SU-DHL-6 (cell line): ENCODE results near the gene FHL1.

Experiments used
- H2AFZ ChIP-seq: fragments of 200-600 bp; sonication (generic); 2 replicates; pipeline ENCODE4 v1.6.1; 2014; ENCODE audit warnings: low read depth, mild to moderate bottlenecking, moderate library complexity, mixed read lengths, antibody characterized with exemption, low read length; ENCODE audit not compliant: severe bottlenecking
- H3F3A ChIP-seq: fragments of 200-600 bp; shearing (Covaris generic); 2 replicates; pipeline ENCODE4 v1.6.0; 2016; ENCODE audit warnings: antibody characterized with exemption, mild to moderate bottlenecking; ENCODE audit not compliant: insufficient read depth
- H3K27ac ChIP-seq: fragments of 200-600 bp; sonication (generic); 2 replicates; pipeline ENCODE4 v1.5.1; 2016; ENCODE audit warnings: low read depth, mild to moderate bottlenecking, low read length, moderate library complexity, mixed read lengths
- H3K27me3 ChIP-seq: fragments of 200-600 bp; sonication (generic), shearing (Covaris generic); 2 replicates; pipeline ENCODE4 v1.6.0; 2014; ENCODE audit warnings: mild to moderate bottlenecking, low read length
- H3K36me3 ChIP-seq: fragments of 200-600 bp; sonication (generic); 2 replicates; pipeline ENCODE4 v1.6.1; 2014; ENCODE audit warnings: mild to moderate bottlenecking, low read length, mixed read lengths
- H3K4me2 ChIP-seq: fragments of 300-600, 200-600 bp; shearing (Covaris generic), sonication (generic); 2 replicates; pipeline ENCODE4 v1.6.0; 2014; ENCODE audit warnings: low read length, low read depth, mild to moderate bottlenecking; ENCODE audit not compliant: poor library complexity, severe bottlenecking
- H3K4me3 ChIP-seq: fragments of 200-600 bp; sonication (generic); 2 replicates; pipeline ENCODE4 v1.5.1; 2014; ENCODE audit warnings: antibody characterized with exemption, low read length, mild to moderate bottlenecking, mixed read lengths; ENCODE audit not compliant: insufficient read depth, poor library complexity, severe bottlenecking
- H3K79me2 ChIP-seq: fragments of 200-600 bp; sonication (generic); 2 replicates; pipeline ENCODE4 v1.6.1; 2014; ENCODE audit warnings: mild to moderate bottlenecking, low read length, moderate library complexity; ENCODE audit not compliant: insufficient read depth
- H3K9ac ChIP-seq: fragments of 200-600 bp; sonication (generic); 2 replicates; pipeline ENCODE4 v1.7.0; 2014; ENCODE audit warnings: mild to moderate bottlenecking, low read length
- H3K9me2 ChIP-seq: fragments of 200-600 bp; sonication (generic); replicated peaks from 2 replicates; pipeline ENCODE4 v1.6.1; 2014; ENCODE audit warnings: low read length; ENCODE audit not compliant: insufficient read depth
- H3K9me3 ChIP-seq: fragments of 200-600 bp; sonication (generic); 2 replicates; pipeline ENCODE4 v1.6.1; 2014; ENCODE audit warnings: low read length, mixed read lengths; ENCODE audit not compliant: insufficient read depth
- H4K20me1 ChIP-seq: fragments of 200-600 bp; sonication (generic); 2 replicates; pipeline ENCODE4 v1.6.1; 2014; ENCODE audit warnings: low read depth, mild to moderate bottlenecking, antibody characterized with exemption, low read length, moderate library complexity, mixed read lengths
- CTCF ChIP-seq: fragments of 200-600 bp; sonication (generic); IDR thresholded peaks from one replicate; pipeline ENCODE4 v1.5.1; 2017; ENCODE audit warnings: antibody characterized with exemption, mild to moderate bottlenecking, low read length, moderate library complexity; ENCODE audit not compliant: insufficient read depth, poor library complexity, severe bottlenecking
- EZH2phosphoT487 ChIP-seq: fragments of 200-600 bp; sonication (generic), shearing (Covaris generic); conservative IDR thresholded peaks from 2 replicates; pipeline ENCODE4 v1.6.1; 2018; ENCODE audit warnings: mild to moderate bottlenecking, antibody characterized with exemption, low read length, moderate library complexity, mixed read lengths

FHL1 gene

GRCh38 chrX:136255541-136255940 lies 108.2 kb downstream of the FHL1 start:
- Histone ChIP-seq H3K27me3 (no peaks in the 10 kb centered on the region), H3F3A (no peaks in the 10 kb centered on the region), H2AFZ (no peak overlapping the region), H3K4me2 (no peak overlapping the region), H3K9me3 (no peaks in the 10 kb centered on the region), H3K27ac (no peak overlapping the region), H3K36me3 (no peaks in the 10 kb centered on the region), H4K20me1 (no peaks in the 10 kb centered on the region), H3K9me2 (no peaks in the 10 kb centered on the region), H3K4me3 (no peak overlapping the region), H3K9ac (no peak overlapping the region), H3K79me2 (no peaks in the 10 kb centered on the region)
- TF ChIP-seq EZH2phosphoT487 (no peak), CTCF (no peak)

GRCh38 chrX:136256026-136256425 lies 108.7 kb downstream of the FHL1 start:
- no peaks in the 10 kb centered on the region for H4K20me1 ChIP-seq
- H3K4me3 ChIP-seq = no peak overlapping the region
- no peaks in the 10 kb centered on the region for H3K36me3 ChIP-seq
- H3K27me3 ChIP-seq = no peaks in the 10 kb centered on the region
- no peaks in the 10 kb centered on the region for H3K9me2 ChIP-seq
- no peak overlapping the region for H3K9ac ChIP-seq
- H3K9me3 ChIP-seq = no peaks in the 10 kb centered on the region
- no peak overlapping the region for H3K4me2 ChIP-seq
- TF ChIP-seq EZH2phosphoT487 (no peak), CTCF (no peak)
- H3K79me2 ChIP-seq = no peaks in the 10 kb centered on the region
- no peaks in the 10 kb centered on the region for H3F3A ChIP-seq
- no peak overlapping the region for H2AFZ ChIP-seq
- no peak overlapping the region for H3K27ac ChIP-seq

GRCh38 chrX:136258951-136259350 lies 111.6 kb downstream of the FHL1 start:
- H3K4me2 ChIP-seq = no peak overlapping the region
- H3K27me3 ChIP-seq = no peaks in the 10 kb centered on the region
- H3K4me3 ChIP-seq = no peak overlapping the region
- H3K79me2 ChIP-seq = no peaks in the 10 kb centered on the region
- no peaks in the 10 kb centered on the region for H3K9me2 ChIP-seq
- H3K9me3 ChIP-seq = no peaks in the 10 kb centered on the region
- no peaks in the 10 kb centered on the region for H4K20me1 ChIP-seq
- no peaks in the 10 kb centered on the region for H3K36me3 ChIP-seq
- H3K27ac ChIP-seq = no peak overlapping the region
- TF ChIP-seq EZH2phosphoT487 (no peak), CTCF (no peak)
- H3K9ac ChIP-seq = no peak overlapping the region
- no peaks in the 10 kb centered on the region for H3F3A ChIP-seq
- no peak overlapping the region for H2AFZ ChIP-seq
